Aortic smooth muscle cell (primary cell): ENCODE data around the gene RHOH. TPM values are rescaled to one million over a fixed set of nuclear protein-coding genes. Genes with fewer than 3 reads are reported as not detected.

ENCODE experiments used
- total RNA-seq: library from RNA; depleted of rRNA; stranded (reverse); fragments of >200 nt; gene quantifications from 2 replicates; pipeline ENCODE4 v1.2.3, GENCODE V29; 2014

The RHOH gene
- not detected in 2 replicates for total RNA-seq

GRCh38 chr4:40196724-40197281 lies at the start of gene RHOH:
Gene RHOH (plus strand): TSS chr4:40197031. CDS start chr4:40243387, 46,356 bp downstream.

Other genes with a start within 250 kb of the RHOH start
- 42.3 and 49.6 TPM in 2 replicates for gene PDS5A, start 219.1 kb upstream of the RHOH start, total RNA-seq
- gene N4BP2, start 140.2 kb upstream of the RHOH start, total RNA-seq, result 4.8 and 5.7 TPM in 2 replicates
- gene CHRNA9, start 138.3 kb downstream of the RHOH start, total RNA-seq, result under 0.01 TPM in 1 of 2 replicates, not detected in the other